Placental pericyte (primary cell): Measurements from ENCODE around the gene MUC22. TPM values are rescaled to one million over a fixed set of nuclear protein-coding genes. Genes with fewer than 3 reads are reported as not detected.

ENCODE experiments used
- small RNA-seq: library from RNA; depleted of rRNA; stranded (forward); fragments of <200 nt; gene quantifications from one replicate; pipeline ENCODE3, GENCODE V24; 2012; ENCODE audit warnings: low replicate concordance
- total RNA-seq: library from RNA; depleted of rRNA; stranded (reverse); fragments of >200 nt; gene quantifications from 2 replicates; pipeline ENCODE4 v1.2.3, GENCODE V29; 2012

Gene MUC22
- total RNA-seq, result not detected in 2 replicates

GRCh38 chr6:31010393-31011060 is at the start of gene MUC22:
TSS of gene MUC22 (plus strand) at chr6:31010474. CDS start at chr6:31010707, 233 bp downstream.

GRCh38 chr6:30983439-30983838 is 26.8 kb upstream of the MUC22 start, which contains the start of gene MUC21:
TSS of gene MUC21 (plus strand) at chr6:30983718. CDS start at chr6:30983959, 241 bp downstream.

Small RNA genes lying within 50 kb of the gene (small RNA-seq; reads per million reads assigned to genes)
- 0.13 reads per million for gene RNU6-1133P

Other genes starting within 250 kb of the MUC22 start
- 15.9 and 36.5 TPM in 2 replicates for gene DDR1, start 126.0 kb upstream of the MUC22 start, total RNA-seq
- 9.4 and 17.6 TPM in 2 replicates for gene GTF2H4, start 102.3 kb upstream of the MUC22 start, total RNA-seq
- gene VARS2, start 96.2 kb upstream of the MUC22 start, total RNA-seq, result 24.8 and 28.4 TPM in 2 replicates
- not detected in 2 replicates for gene SFTA2, start 78.3 kb upstream of the MUC22 start, total RNA-seq
- not detected in 2 replicates for gene MUCL3, start 69.5 kb upstream of the MUC22 start, total RNA-seq
- not detected in 2 replicates for gene MUC21, start 26.8 kb upstream of the MUC22 start, total RNA-seq
- gene C6orf15, start 102.1 kb downstream of the MUC22 start, total RNA-seq, result not detected in 2 replicates
- gene PSORS1C1, start 104.3 kb downstream of the MUC22 start, total RNA-seq, result 1.3 and 2.3 TPM in 2 replicates
- gene CDSN, start 110.0 kb downstream of the MUC22 start, total RNA-seq, result 0.14 TPM in 1 of 2 replicates, not detected in the other
- not detected in 2 replicates for gene PSORS1C2, start 128.6 kb downstream of the MUC22 start, total RNA-seq
- gene CCHCR1, start 147.3 kb downstream of the MUC22 start, total RNA-seq, result 7.7 and 16.9 TPM in 2 replicates
- 0.66 and 57.8 TPM in 2 replicates for gene TCF19, start 148.1 kb downstream of the MUC22 start, total RNA-seq
- 0.29 TPM in 1 of 2 replicates, not detected in the other for gene POU5F1, start 160.2 kb downstream of the MUC22 start, total RNA-seq